ENCODE data around the gene ADAMTS5.

DNA sequence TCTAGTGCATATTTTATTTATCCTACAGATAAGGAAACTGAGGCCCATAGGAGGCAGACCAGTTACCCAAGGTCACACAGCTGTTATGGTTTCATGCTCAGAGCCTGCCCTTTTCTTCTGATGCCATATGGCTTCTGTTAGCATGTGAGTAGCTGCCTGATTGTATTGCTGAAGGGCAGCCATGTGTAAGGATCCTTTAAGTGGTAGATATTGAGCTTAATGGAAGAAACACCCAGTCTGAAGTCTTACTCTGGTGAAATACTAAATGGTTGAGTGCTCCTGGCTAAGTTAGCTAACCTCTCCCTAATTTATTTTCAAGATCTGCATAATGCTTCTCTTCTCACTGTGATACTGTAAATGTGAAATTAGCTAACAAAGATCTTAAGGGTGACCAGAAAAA lies 30.9 kb downstream of the ADAMTS5 start:
- TF ChIP-seq, protein P1, sequence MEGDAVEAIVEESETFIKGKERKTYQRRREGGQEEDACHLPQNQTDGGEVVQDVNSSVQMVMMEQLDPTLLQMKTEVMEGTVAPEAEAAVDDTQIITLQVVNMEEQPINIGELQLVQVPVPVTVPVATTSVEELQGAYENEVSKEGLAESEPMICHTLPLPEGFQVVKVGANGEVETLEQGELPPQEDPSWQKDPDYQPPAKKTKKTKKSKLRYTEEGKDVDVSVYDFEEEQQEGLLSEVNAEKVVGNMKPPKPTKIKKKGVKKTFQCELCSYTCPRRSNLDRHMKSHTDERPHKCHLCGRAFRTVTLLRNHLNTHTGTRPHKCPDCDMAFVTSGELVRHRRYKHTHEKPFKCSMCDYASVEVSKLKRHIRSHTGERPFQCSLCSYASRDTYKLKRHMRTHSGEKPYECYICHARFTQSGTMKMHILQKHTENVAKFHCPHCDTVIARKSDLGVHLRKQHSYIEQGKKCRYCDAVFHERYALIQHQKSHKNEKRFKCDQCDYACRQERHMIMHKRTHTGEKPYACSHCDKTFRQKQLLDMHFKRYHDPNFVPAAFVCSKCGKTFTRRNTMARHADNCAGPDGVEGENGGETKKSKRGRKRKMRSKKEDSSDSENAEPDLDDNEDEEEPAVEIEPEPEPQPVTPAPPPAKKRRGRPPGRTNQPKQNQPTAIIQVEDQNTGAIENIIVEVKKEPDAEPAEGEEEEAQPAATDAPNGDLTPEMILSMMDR (IDR thresholded peaks at IDR 0.05; ENCODE audit: low read depth, low read length): no peak
- no peak for TF ChIP-seq EZH2phosphoT487 (IDR thresholded peaks at IDR 0.05; ENCODE audit: low read depth)
